HL-60 (cell line): Measurements from ENCODE around the gene TMEM72.

Experiments used
- DNase-seq, 2 experiments: peaks; one replicate each; pipeline ENCODE4 v3.0.0-alpha.2; 2010 to 2020; ENCODE audit warnings: low read depth in 1 of 2, low spot score in 1 of 2
- H3K27ac ChIP-seq: fragments of 250-450 bp; sonication (Bioruptor Pico); replicated peaks from 2 replicates; pipeline ENCODE4 v1.5.1; 2020; ENCODE audit warnings: mild to moderate bottlenecking, moderate library complexity
- H3K27me3 ChIP-seq: fragments of 250-450 bp; sonication (Bioruptor Pico); 2 replicates; pipeline ENCODE4 v1.5.1; 2021; ENCODE audit warnings: mild to moderate bottlenecking, moderate library complexity; ENCODE audit not compliant: insufficient read depth, poor library complexity, severe bottlenecking
- H3K4me3 ChIP-seq: replicated peaks from 2 replicates; pipeline ENCODE4 v1.5.1; 2011; ENCODE audit warnings: mild to moderate bottlenecking, control low read depth, low read length; ENCODE audit not compliant: insufficient read depth
- GABPA ChIP-seq: IDR thresholded peaks from 2 replicates; pipeline ENCODE4 v1.6.1; 2012; ENCODE audit warnings: low read depth
- POLR2AphosphoS5 ChIP-seq: IDR thresholded peaks from 2 replicates; pipeline ENCODE4 v1.6.1; 2012; ENCODE audit warnings: low read depth
- REST ChIP-seq: IDR thresholded peaks from 2 replicates; pipeline ENCODE4 v1.6.1; 2012; ENCODE audit warnings: low read depth; ENCODE audit not compliant: insufficient replicate concordance
- SPI1 ChIP-seq: IDR thresholded peaks from 2 replicates; pipeline ENCODE4 v1.6.1; 2012; ENCODE audit warnings: low read depth, mild to moderate bottlenecking, borderline replicate concordance
- TF ChIP-seq, protein P1 (sequence below): IDR thresholded peaks from one replicate; pipeline ENCODE4 v1.5.1; 2011; ENCODE audit warnings: low read length, control low read depth, inconsistent platforms; ENCODE audit not compliant: insufficient read depth

TMEM72 gene

DNA sequence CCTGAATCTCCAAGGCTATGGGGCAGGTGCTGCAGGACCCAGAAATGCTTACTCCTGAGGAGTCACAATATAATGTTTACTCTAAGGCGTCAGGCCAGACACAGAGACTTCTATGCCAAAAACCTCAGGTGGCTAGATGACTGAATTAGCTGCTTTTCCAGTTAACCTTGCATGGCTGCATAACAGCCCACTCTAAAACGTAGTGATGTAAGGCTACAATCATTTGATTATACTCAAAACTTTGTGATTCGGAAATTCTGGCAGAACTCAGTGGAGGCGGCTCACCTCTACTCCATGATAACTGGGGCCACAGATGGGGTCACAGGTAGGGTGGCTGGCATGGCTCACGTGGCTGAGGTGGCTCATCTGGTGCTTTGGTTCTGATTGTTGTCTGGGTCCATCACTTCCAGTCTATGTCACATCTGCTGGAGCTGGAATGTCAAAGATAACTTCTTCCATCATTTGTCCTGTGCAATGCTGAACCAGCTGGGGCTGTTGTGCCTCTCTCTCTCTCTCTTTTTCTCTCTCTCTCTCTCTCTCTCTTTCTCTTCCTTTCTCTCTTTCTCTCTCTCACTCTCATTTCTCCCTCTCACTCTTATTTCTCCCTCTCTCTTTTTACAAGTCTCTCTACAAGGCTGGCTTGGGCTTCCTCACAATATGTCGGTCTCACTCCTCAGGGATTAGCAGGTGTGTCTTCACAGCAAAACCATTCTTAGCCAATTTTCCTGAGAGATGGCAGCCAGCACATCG, 11.8 kb downstream of the TMEM72 start:
- DNase-seq: no peak
- Histone ChIP-seq H3K27ac (no peak overlapping the region), H3K27me3 (no peaks in the 10 kb centered on the region), H3K4me3 (no peak overlapping the region)
- TF ChIP-seq, protein P1, sequence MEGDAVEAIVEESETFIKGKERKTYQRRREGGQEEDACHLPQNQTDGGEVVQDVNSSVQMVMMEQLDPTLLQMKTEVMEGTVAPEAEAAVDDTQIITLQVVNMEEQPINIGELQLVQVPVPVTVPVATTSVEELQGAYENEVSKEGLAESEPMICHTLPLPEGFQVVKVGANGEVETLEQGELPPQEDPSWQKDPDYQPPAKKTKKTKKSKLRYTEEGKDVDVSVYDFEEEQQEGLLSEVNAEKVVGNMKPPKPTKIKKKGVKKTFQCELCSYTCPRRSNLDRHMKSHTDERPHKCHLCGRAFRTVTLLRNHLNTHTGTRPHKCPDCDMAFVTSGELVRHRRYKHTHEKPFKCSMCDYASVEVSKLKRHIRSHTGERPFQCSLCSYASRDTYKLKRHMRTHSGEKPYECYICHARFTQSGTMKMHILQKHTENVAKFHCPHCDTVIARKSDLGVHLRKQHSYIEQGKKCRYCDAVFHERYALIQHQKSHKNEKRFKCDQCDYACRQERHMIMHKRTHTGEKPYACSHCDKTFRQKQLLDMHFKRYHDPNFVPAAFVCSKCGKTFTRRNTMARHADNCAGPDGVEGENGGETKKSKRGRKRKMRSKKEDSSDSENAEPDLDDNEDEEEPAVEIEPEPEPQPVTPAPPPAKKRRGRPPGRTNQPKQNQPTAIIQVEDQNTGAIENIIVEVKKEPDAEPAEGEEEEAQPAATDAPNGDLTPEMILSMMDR: no peak
- TF ChIP-seq GABPA: no peak
- TF ChIP-seq SPI1: no peak
- TF ChIP-seq POLR2AphosphoS5: no peak
- TF ChIP-seq REST: no peak

- Histone ChIP-seq H3K4me3 (no peak overlapping the region), H3K27me3 (no peaks in the 10 kb centered on the region), H3K27ac (no peak overlapping the region)
- DNase-seq: no peak
- TF ChIP-seq, protein P1: no peak
- TF ChIP-seq SPI1 (no peak), REST (no peak), POLR2AphosphoS5 (no peak), GABPA (no peak)
Measured at GRCh38 chr10:44923611-44924010, 12.5 kb downstream of the TMEM72 start.

GRCh38 chr10:44924261-44925040, 13.3 kb downstream of the TMEM72 start:
- TF ChIP-seq SPI1 (no peak), POLR2AphosphoS5 (no peak), GABPA (no peak)
- no peak overlapping the region for H3K27ac ChIP-seq
- no peak for DNase-seq
- no peaks in the 10 kb centered on the region for H3K27me3 ChIP-seq
- H3K4me3 ChIP-seq: no peak overlapping the region

DNA sequence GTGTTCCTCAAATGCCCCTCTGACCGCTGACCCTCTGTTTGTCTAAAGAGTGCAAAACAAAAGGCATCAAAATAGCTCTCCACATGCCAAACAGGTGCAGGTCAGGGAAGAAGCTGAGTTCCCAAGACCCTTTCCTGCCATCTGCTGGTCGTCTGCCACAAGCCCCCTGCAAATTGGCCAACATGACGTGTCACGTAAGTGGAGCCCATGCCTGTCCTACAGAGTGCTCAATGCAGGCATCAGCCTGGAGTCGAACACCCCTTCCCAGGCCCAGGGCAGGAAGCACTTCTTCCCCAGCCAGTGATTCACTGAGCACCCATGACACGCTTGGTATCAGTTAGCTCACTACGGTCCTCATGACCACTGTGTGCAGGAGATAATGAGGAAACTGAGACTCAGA, 14.1 kb downstream of the TMEM72 start:
- TF ChIP-seq GABPA: no peak
- TF ChIP-seq, protein P1: peak; percentile 7
- TF ChIP-seq SPI1: no peak
- no peak for TF ChIP-seq REST
- TF ChIP-seq POLR2AphosphoS5: no peak
- DNase-seq: peak in 1 of 2 experiments; percentile 56
- Histone ChIP-seq H3K4me3 (no peak overlapping the region), H3K27me3 (no peaks in the 10 kb centered on the region), H3K27ac (no peak overlapping the region)
